Gastroesophageal sphincter (tissue), 4 donors: ENCODE measurements around the gene DHRS13. TPM values are rescaled to one million over a fixed set of nuclear protein-coding genes. Genes with fewer than 3 reads are reported as not detected.

Experiments
- ATAC-seq: fragments of 150-250 bp; one replicate; pipeline ENCODE4 v1.9.1; 2016; ENCODE audit warnings: mild to moderate bottlenecking, moderate library complexity
- H3K27ac ChIP-seq, 4 donors: fragments of 200-600 bp; sonication (generic) in 3 of 4; 1 replicate in 3 of 4; 2 replicates in 1 of 4; pipeline ENCODE4 v1.5.1; 2016 to 2019
- H3K27me3 ChIP-seq: fragments of 200-600 bp; sonication (generic); one replicate; pipeline ENCODE4 v1.5.1; 2019
- H3K36me3 ChIP-seq, 2 donors: fragments of 200-600 bp; sonication (generic); one replicate each; pipeline ENCODE4 v1.5.1; 2019; ENCODE audit warnings: control low read depth in 1 of 2
- H3K4me1 ChIP-seq, 3 donors: fragments of 200-600 bp; sonication (generic); 1 replicate in 2 of 3; 2 replicates in 1 of 3; pipeline ENCODE4 v1.5.1; 2016 to 2019; ENCODE audit warnings: control low read depth in 2 of 3
- H3K4me3 ChIP-seq, 2 donors: fragments of 200-600 bp; sonication (generic); one replicate each; pipeline ENCODE4 v1.5.1; 2019; ENCODE audit warnings: mild to moderate bottlenecking in 1 of 2, moderate library complexity in 1 of 2
- H3K9me3 ChIP-seq, 3 donors: fragments of 200-600 bp; sonication (generic); one replicate each; pipeline ENCODE4 v1.5.1; 2017 to 2019; ENCODE audit warnings: control low read depth in 2 of 3
- CTCF ChIP-seq, 4 experiments: fragments of 200-600 bp in 2 of 4; fragments of 450-650 bp in 2 of 4; sonication (generic) in 1 of 4; IDR thresholded peaks; one replicate each; pipeline ENCODE4 v1.5.1; 2017 to 2019; ENCODE audit warnings: antibody characterized with exemption in 4 of 4, mild to moderate bottlenecking in 2 of 4, moderate library complexity in 2 of 4
- EP300 ChIP-seq: sonication (generic); formaldehyde crosslinking; IDR thresholded peaks from one replicate; pipeline ENCODE4 v1.6.1; 2017; ENCODE audit warnings: antibody characterized with exemption, mild to moderate bottlenecking
- POLR2A ChIP-seq, 2 donors: fragments of 450-650 bp; IDR thresholded peaks; one replicate each; pipeline ENCODE4 v1.6.1; 2017; ENCODE audit warnings: antibody characterized with exemption in 2 of 2, mild to moderate bottlenecking in 2 of 2, moderate library complexity in 1 of 2
- POLR2AphosphoS5 ChIP-seq: sonication (generic); formaldehyde crosslinking; IDR thresholded peaks from one replicate; pipeline ENCODE4 v1.6.1; 2017; ENCODE audit warnings: antibody characterized with exemption
- WGBS, 2 donors: methylation state at CpG; one replicate each; pipeline ENCODE4 v1.1.5; 2018; ENCODE audit warnings: low coverage in 1 of 2; 5-methylcytosine and 5-hydroxymethylcytosine counted together
- total RNA-seq, 4 donors: library from RNA; depleted of rRNA; stranded (reverse); fragments of >200 nt; gene quantifications; one replicate each; pipeline ENCODE4 v1.1.0, GENCODE V29; 2016

DHRS13 gene
- total RNA-seq, 4 donors from 2014 or later, result 3.9 to 6.5 (median 5.2) TPM

- H3K36me3 ChIP-seq, result peaks cover 0 to 59% of the 10 kb centered on the region in 2 donors
- WGBS, 2 donors, result 84 to 93% methylated on average over 4 of the region's 4 CpGs
- TF ChIP-seq EP300, result no peak
- TF ChIP-seq CTCF (IDR thresholded peaks at IDR 0.05), result no peak
- no peak for TF ChIP-seq POLR2AphosphoS5
- TF ChIP-seq POLR2A (IDR thresholded peaks at IDR 0.05), result no peak
Measured at GRCh38 chr17:28860363-28860808, 42.5 kb downstream of the DHRS13 start.

GRCh38 chr17:28858801-28859355 lies 44.0 kb downstream of the DHRS13 start:
- ATAC-seq, result no peak
- H3K36me3 ChIP-seq, result peaks cover 0 to 59% of the 10 kb centered on the region in 2 donors
- peaks cover 0 to 18% (median 5%) of the 10 kb centered on the region in 3 donors for H3K4me1 ChIP-seq
- WGBS, 2 donors, result no CpG with 5 or more reads among the region's 2 CpGs
- TF ChIP-seq CTCF (IDR thresholded peaks at IDR 0.05) (no peak), POLR2A (IDR thresholded peaks at IDR 0.05) (no peak), POLR2AphosphoS5 (no peak), EP300 (no peak)
- no peaks in the 10 kb centered on the region for H3K9me3 ChIP-seq
- H3K27me3 ChIP-seq, result no peaks in the 10 kb centered on the region
- no peak overlapping the region for H3K4me3 ChIP-seq
- H3K27ac ChIP-seq, result no peak overlapping the region

More at GRCh38 chr17:28860363-28860808, 42.5 kb downstream of the DHRS13 start:
- Histone ChIP-seq H3K27me3 (no peaks in the 10 kb centered on the region), H3K9me3 (no peaks in the 10 kb centered on the region), H3K4me3 (no peak overlapping the region), H3K27ac (no peak overlapping the region), H3K4me1 (peaks cover 0 to 10% (median 3%) of the 10 kb centered on the region in 3 donors)
- no peak for ATAC-seq

- no peak for ATAC-seq
- peaks cover 0 to 18% (median 5%) of the 10 kb centered on the region in 3 donors for H3K4me1 ChIP-seq
- no peak for TF ChIP-seq CTCF (IDR thresholded peaks at IDR 0.05)
- H3K27ac ChIP-seq, result no peak overlapping the region
- WGBS, 2 donors, result 100% methylated on average over 1 of the region's 3 CpGs; no CpG with 5 or more reads in 1 of the 2 donors
- no peaks in the 10 kb centered on the region for H3K9me3 ChIP-seq
- H3K27me3 ChIP-seq, result no peaks in the 10 kb centered on the region
- H3K4me3 ChIP-seq, result no peak overlapping the region
- H3K36me3 ChIP-seq, result peaks cover 0 to 59% of the 10 kb centered on the region in 2 donors
Measured at GRCh38 chr17:28857905-28858800, 44.7 kb downstream of the DHRS13 start.

GRCh38 chr17:28856028-28856574 lies 46.8 kb downstream of the DHRS13 start:
- Histone ChIP-seq H3K4me1 (peaks cover 0 to 18% (median 5%) of the 10 kb centered on the region in 3 donors), H3K27ac (no peak overlapping the region), H3K4me3 (no peak overlapping the region), H3K9me3 (no peaks in the 10 kb centered on the region), H3K27me3 (no peaks in the 10 kb centered on the region), H3K36me3 (peaks cover 0 to 52% of the 10 kb centered on the region in 2 donors)
- TF ChIP-seq POLR2A (IDR thresholded peaks at IDR 0.05), result no peak
- no peak for TF ChIP-seq POLR2AphosphoS5
- TF ChIP-seq EP300, result no peak
- TF ChIP-seq CTCF (IDR thresholded peaks at IDR 0.05), result no peak
- ATAC-seq, result no peak
- WGBS, 2 donors, result 74 to 100% methylated on average over 1 to 4 of the region's 5 CpGs
